GM12873 (cell line): ENCODE data around the gene ATAD2B.

Source experiments
- CTCF ChIP-seq: IDR thresholded peaks from 2 replicates; pipeline ENCODE4 v1.5.1; 2012; ENCODE audit warnings: low read depth, mild to moderate bottlenecking, moderate library complexity, low read length, control low read depth; ENCODE audit not compliant: insufficient read depth; ENCODE audit errors: missing control alignments

Gene ATAD2B

GRCh38 chr2:23943666-23944065 is 16.7 kb upstream of the ATAD2B start:
- TF ChIP-seq CTCF, result no peak

GRCh38 chr2:23941644-23942043 is 14.7 kb upstream of the ATAD2B start:
- TF ChIP-seq CTCF, result no peak

- no peak for TF ChIP-seq CTCF
Observed at GRCh38 chr2:23940718-23941620, 14.0 kb upstream of the ATAD2B start.

GRCh38 chr2:23939987-23940717 is 13.2 kb upstream of the ATAD2B start, which contains the start of gene UBXN2A:
Gene UBXN2A, plus strand, starts transcription at chr2:23940463. Its CDS starts 17,852 bp downstream, at chr2:23958315.
- no peak for TF ChIP-seq CTCF

GRCh38 chr2:23934259-23934658 is 7.3 kb upstream of the ATAD2B start:
- no peak for TF ChIP-seq CTCF

GRCh38 chr2:23926290-23926749 is 603 bp downstream of the ATAD2B start:
- TF ChIP-seq CTCF, result no peak

- TF ChIP-seq CTCF, result no peak
Observed at GRCh38 chr2:23925702-23926289, 1.1 kb downstream of the ATAD2B start.
